H1 (cell line): ENCODE measurements around the gene AFAP1L2.

Experiments used
- ATF3 ChIP-seq: IDR thresholded peaks from 2 replicates; pipeline ENCODE4 v1.6.1; 2011; ENCODE audit warnings: low read depth, mild to moderate bottlenecking, low read length; ENCODE audit not compliant: insufficient read depth
- CTCF ChIP-seq, 3 experiments: IDR thresholded peaks; 1 replicate in 2 of 3; 2 replicates in 1 of 3; pipeline versions ENCODE4 v1.5.1 to v1.6.1; 2011; ENCODE audit warnings: low read length in 3 of 3, mild to moderate bottlenecking in 3 of 3, inconsistent platforms in 2 of 3, low read depth in 1 of 3, moderate library complexity in 1 of 3; ENCODE audit not compliant: insufficient read depth in 1 of 3; ENCODE audit errors: control extremely low read depth in 1 of 3
- JUN ChIP-seq: IDR thresholded peaks from 2 replicates; pipeline ENCODE4 v1.6.1; 2011; ENCODE audit warnings: low read depth, mild to moderate bottlenecking, improper control_type of control experiment, low read length
- SAP30 ChIP-seq: fragments of 300-600 bp; sonication (generic); IDR thresholded peaks from 2 replicates; pipeline ENCODE4 v1.7.1; 2012; ENCODE audit warnings: low read length, moderate library complexity, mild to moderate bottlenecking, inconsistent platforms; ENCODE audit not compliant: insufficient read depth, insufficient replicate concordance
- ZNF274 ChIP-seq: IDR thresholded peaks from 2 replicates; pipeline ENCODE4 v1.7.0; 2012; ENCODE audit warnings: low read length, borderline replicate concordance; ENCODE audit errors: extremely low read depth

- TF ChIP-seq JUN (no peak), ATF3 (no peak), CTCF (IDR thresholded peaks at IDR 0.05; ENCODE audit: control extremely low read depth in 1 of 3, insufficient read depth in 1 of 3, low read depth in 1 of 3, low read length in 3 of 3) (no peak), SAP30 (no peak), ZNF274 (no peak)
Observed at GRCh38 chr10:114368057-114368391, 36.3 kb downstream of the AFAP1L2 start.
